ENCODE data around the gene KRT80.

The KRT80 gene

DNA sequence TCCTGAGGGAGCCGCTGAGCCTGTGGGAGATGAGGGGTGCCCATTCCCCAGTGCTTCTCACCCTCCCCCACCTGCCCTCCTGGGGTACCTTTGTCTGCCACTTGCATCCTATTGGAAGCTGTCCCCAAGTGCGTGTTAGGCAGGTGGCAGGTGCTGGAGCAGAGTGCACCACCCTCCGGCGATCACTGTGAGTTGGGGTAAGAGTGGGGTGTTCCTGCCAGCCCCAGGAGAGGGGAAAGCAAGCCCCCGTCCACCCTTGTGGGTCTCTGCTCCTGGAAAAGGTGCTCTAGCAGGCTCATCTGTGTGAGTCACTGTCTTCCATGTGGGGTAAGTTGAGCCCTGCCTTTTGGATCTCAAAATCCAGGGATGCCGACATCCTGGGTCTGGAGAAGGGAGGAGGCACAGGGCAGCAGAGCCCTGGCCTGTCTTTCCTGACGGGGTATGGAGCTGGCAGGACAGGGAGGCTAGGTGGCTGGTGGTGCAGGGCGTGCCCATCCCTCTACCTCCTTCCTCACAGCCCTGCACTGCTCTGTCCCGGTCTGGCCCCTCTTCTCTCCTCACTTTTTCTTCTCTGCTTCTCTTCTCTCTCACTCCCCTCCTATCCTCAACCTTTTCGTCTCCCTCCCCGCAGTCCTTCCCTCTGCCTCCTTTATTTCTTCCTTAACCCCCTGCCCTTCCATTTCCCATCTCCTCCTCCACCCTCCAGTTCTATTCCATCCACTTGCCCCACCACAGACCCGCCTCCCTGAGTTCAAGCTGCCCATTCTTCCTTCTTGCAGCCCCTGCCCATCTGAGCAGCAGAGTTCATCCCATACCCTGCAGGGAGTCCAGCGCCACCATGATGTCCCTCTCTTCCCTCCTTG is 21.1 kb upstream of the KRT80 start:
- Histone ChIP-seq H3K4me3 (ENCODE audit: low read depth in 1 of 2, low read length in 1 of 2) (no peak overlapping the region), H3K36me3 (no peaks in the 10 kb centered on the region), H3K9me3 (no peaks in the 10 kb centered on the region), H3K4me1 (ENCODE audit: control insufficient read depth in 1 of 2, insufficient read depth in 1 of 2, low read depth in 1 of 2, low read length in 1 of 2) (peaks cover 0 to 6% of the 10 kb centered on the region in 2 experiments), H3K27me3 (no peaks in the 10 kb centered on the region), H3K27ac (no peak overlapping the region)
- TF ChIP-seq, protein P1, sequence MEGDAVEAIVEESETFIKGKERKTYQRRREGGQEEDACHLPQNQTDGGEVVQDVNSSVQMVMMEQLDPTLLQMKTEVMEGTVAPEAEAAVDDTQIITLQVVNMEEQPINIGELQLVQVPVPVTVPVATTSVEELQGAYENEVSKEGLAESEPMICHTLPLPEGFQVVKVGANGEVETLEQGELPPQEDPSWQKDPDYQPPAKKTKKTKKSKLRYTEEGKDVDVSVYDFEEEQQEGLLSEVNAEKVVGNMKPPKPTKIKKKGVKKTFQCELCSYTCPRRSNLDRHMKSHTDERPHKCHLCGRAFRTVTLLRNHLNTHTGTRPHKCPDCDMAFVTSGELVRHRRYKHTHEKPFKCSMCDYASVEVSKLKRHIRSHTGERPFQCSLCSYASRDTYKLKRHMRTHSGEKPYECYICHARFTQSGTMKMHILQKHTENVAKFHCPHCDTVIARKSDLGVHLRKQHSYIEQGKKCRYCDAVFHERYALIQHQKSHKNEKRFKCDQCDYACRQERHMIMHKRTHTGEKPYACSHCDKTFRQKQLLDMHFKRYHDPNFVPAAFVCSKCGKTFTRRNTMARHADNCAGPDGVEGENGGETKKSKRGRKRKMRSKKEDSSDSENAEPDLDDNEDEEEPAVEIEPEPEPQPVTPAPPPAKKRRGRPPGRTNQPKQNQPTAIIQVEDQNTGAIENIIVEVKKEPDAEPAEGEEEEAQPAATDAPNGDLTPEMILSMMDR (IDR thresholded peaks at IDR 0.05) = no peak

DNA sequence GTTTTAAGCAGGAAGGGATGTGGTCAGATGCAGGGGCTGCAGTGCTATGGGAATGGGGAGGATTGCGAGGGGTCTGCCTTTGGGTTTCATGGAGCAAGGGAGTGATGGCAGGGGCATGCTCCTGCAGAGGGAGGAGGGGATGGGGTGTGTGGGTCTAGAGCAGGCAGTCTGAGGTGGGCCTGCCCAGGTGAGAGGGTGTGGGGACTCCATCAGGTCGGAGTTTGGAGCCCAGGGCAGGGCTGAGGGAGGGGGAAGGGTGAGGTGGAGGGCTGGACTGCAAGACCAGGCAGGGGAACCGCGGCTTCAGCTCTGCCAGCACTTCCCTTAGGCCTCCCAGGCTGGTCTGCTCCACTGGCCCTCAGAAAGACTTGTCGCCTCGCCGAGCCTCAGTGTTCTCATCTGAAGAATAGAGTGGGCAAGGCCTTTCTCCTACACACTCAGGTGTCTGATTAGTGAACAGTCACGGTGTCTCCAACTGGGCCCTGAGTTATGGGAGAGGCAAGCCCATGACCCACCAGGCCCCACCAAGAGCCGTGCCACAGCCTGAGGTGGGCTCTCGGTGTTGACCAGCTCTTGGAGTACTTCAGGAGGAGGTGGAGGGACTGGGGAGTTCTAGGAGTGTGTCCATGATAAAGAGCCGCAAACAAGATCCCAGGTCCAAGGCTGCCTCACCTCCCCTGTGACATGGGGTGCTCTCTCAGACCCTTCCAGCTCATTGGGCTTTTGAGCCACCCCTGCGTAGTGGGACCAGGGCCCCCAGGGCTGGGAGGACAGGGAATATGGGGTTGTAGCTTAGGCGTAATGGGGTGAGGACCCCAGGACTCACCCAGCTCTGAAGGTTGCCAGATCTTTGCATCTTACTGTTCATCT is 20.1 kb upstream of the KRT80 start:
- no peaks in the 10 kb centered on the region for H3K36me3 ChIP-seq
- TF ChIP-seq, protein P1 (IDR thresholded peaks at IDR 0.05) = no peak
- no peak overlapping the region for H3K27ac ChIP-seq
- no peak overlapping the region for H3K4me3 ChIP-seq (ENCODE audit: low read depth in 1 of 2, low read length in 1 of 2)
- peaks cover 0 to 6% of the 10 kb centered on the region in 2 experiments for H3K4me1 ChIP-seq (ENCODE audit: control insufficient read depth in 1 of 2, insufficient read depth in 1 of 2, low read depth in 1 of 2, low read length in 1 of 2)
- no peaks in the 10 kb centered on the region for H3K27me3 ChIP-seq
- H3K9me3 ChIP-seq = no peaks in the 10 kb centered on the region

DNA sequence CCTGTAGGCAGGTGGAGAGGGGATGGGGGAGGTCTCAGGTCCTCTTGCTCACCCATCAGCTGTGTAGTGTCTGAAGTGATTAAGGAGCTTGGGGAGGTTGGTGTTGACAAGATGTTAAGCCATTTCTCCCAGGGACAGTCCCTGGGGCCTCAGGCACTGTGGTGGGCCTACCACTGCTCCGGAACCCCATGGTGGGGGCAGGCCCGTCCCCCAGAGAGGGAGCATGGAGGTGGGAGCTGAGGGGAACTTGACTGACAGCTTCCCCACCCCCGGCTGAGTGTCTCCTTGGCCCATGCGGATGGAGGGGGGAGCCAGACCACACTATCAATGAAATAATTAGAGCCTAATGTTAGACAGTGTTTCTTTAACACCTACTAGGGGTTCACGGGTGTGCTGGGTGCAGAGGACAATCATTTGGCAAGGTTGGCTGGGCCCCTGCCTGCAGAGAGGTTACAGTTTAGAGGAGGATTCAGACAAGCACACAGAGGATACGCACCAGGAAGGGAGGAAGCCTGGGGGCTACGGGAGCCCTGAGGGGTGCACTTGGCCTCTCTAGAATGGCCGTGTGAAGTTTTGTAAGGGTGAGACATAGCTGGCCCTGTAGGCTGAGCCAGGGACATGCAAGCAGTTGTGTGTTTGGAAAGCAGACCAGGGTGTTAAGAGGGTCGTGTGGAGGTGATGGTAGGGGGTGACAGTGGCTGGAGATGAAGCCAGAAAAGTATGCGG is 19.3 kb upstream of the KRT80 start:
- H3K4me1 ChIP-seq (ENCODE audit: control insufficient read depth in 1 of 2, insufficient read depth in 1 of 2, low read depth in 1 of 2, low read length in 1 of 2) = peaks cover 0 to 6% of the 10 kb centered on the region in 2 experiments
- H3K27me3 ChIP-seq = no peaks in the 10 kb centered on the region
- H3K36me3 ChIP-seq = no peaks in the 10 kb centered on the region
- no peaks in the 10 kb centered on the region for H3K9me3 ChIP-seq
- H3K27ac ChIP-seq = no peak overlapping the region
- no peak overlapping the region for H3K4me3 ChIP-seq (ENCODE audit: low read depth in 1 of 2, low read length in 1 of 2)
- TF ChIP-seq, protein P1 (IDR thresholded peaks at IDR 0.05) = no peak

DNA sequence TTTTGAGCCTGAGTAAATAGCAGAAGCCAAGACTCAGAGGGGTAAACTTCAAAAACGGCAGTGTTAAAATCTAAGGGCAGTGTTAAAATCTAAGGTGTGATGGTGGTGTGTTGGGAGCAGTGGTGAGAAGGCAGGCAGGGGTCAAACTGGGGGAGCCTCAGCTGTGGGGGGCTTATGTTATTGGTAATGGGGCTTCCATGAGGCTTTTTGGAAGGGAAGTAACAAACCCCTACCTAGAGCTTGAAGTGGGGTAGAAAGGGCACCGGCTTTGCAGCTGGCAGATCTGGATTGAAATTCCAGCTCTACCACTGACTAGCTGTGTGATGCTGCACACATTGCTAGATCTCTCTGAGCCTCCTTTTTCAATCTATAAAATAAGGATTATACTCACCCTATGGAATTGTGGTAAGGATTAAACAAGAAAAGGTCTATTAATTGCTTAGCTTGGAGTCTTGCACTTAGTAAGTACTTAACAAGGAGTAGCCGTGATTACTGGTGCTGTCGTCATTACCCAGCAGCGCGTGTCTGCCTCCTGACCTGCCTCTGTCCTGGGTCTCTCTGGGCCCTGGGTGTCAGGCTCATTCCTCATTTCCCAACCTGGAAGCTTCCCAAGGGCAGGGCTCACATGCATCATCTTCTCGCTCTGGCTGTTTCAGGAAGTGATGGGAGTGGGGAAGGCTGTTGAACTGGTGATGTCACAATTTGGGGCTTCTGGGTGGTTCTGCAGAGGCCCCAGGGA is 18.5 kb upstream of the KRT80 start:
- Histone ChIP-seq H3K27ac (no peak overlapping the region), H3K36me3 (no peaks in the 10 kb centered on the region), H3K4me3 (ENCODE audit: low read depth in 1 of 2, low read length in 1 of 2) (no peak overlapping the region), H3K9me3 (no peaks in the 10 kb centered on the region), H3K4me1 (ENCODE audit: control insufficient read depth in 1 of 2, insufficient read depth in 1 of 2, low read depth in 1 of 2, low read length in 1 of 2) (peaks cover 0 to 6% of the 10 kb centered on the region in 2 experiments), H3K27me3 (no peaks in the 10 kb centered on the region)
- TF ChIP-seq, protein P1 (IDR thresholded peaks at IDR 0.05) = no peak

DNA sequence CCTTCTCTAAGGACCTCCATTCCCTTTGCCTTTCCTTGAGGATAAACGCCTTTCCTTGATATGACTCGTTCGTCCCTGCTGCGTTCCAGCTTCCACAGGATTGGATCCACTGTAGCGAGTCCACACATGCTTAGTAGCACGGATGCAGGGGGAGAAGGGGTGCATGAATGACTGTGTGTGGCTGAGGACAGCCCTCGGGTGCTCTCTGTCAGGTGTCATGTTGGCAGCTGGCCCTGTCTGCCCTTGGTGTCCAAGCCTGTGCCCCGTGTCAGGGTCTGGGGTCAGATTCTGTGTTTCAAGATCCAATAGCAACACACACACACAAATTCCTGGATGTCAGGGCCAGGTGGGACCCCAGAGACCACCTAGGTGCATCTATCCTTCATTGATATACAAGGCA is 17.5 kb upstream of the KRT80 start:
- Histone ChIP-seq H3K9me3 (no peaks in the 10 kb centered on the region), H3K4me3 (ENCODE audit: low read depth in 1 of 2, low read length in 1 of 2) (no peak overlapping the region), H3K27ac (no peak overlapping the region), H3K36me3 (no peaks in the 10 kb centered on the region), H3K4me1 (ENCODE audit: control insufficient read depth in 1 of 2, insufficient read depth in 1 of 2, low read depth in 1 of 2, low read length in 1 of 2) (peaks cover 0 to 6% of the 10 kb centered on the region in 2 experiments), H3K27me3 (no peaks in the 10 kb centered on the region)
- TF ChIP-seq, protein P1 (IDR thresholded peaks at IDR 0.05) = no peak

All from neutrophil (primary cell).